HEK293 (cell line): ENCODE measurements around the gene MTFP1.

Source experiments
- CTCF ChIA-PET: fragments of 350-600 bp; formaldehyde crosslinking; extraction: SDS; loops from one replicate; lab custom pipeline; 2021; ENCODE audit warnings: antibody characterized with exemption; lab: Yijun Ruan, JAX
- POLR2A ChIA-PET: fragments of 300-600 bp; formaldehyde crosslinking; extraction: SDS; loops from one replicate; lab custom pipeline; 2020; ENCODE audit warnings: antibody characterized with exemption, inconsistent platforms; lab: Yijun Ruan, JAX
- H3K27ac ChIP-seq: fragments of 200-500 bp; sonication (Bioruptor generic); 2 replicates; pipeline ENCODE4 v1.5.1; 2014; ENCODE audit warnings: low read depth, low read length, control low read depth, inconsistent platforms; ENCODE audit errors: extremely low read depth
- H3K36me3 ChIP-seq, 2 experiments: fragments of 200-500 bp in 1 of 2; sonication (Bioruptor generic) in 1 of 2; 1 replicate in 1 of 2; 2 replicates in 1 of 2; pipeline ENCODE4 v1.5.1; 2014 to 2017; ENCODE audit warnings: inconsistent platforms in 2 of 2, low read length in 2 of 2; ENCODE audit not compliant: control insufficient read depth in 2 of 2, insufficient read depth in 1 of 2
- H3K4me1 ChIP-seq: fragments of 200-500 bp; sonication (Bioruptor generic); 2 replicates; pipeline ENCODE4 v1.5.1; 2014; ENCODE audit warnings: mild to moderate bottlenecking, low read length, inconsistent platforms; ENCODE audit not compliant: control insufficient read depth, insufficient read depth
- H3K4me3 ChIP-seq: 2 replicates; pipeline ENCODE4 v1.5.1; 2011; ENCODE audit warnings: low read depth, mild to moderate bottlenecking, control low read depth, low read length, moderate library complexity
- H3K9me3 ChIP-seq: fragments of 200-500 bp; sonication (Bioruptor generic); 2 replicates; pipeline ENCODE4 v1.5.1; 2014; ENCODE audit warnings: low read depth, low read length, inconsistent platforms; ENCODE audit not compliant: control insufficient read depth, insufficient read depth
- HOXC10 ChIP-seq: sonication (generic); formaldehyde crosslinking; IDR thresholded peaks from 2 replicates; pipeline ENCODE4 v1.8.1; 2023; ENCODE audit warnings: mild to moderate bottlenecking, missing genetic modification reagents
- IKZF3 ChIP-seq: fragments of 450-650 bp; IDR thresholded peaks from 2 replicates; pipeline ENCODE4 v1.5.0; 2018; ENCODE audit warnings: missing biosample characterization, mild to moderate bottlenecking, missing genetic modification characterization, moderate library complexity
- RBAK ChIP-seq: fragments of 450-650 bp; formaldehyde crosslinking; IDR thresholded peaks from 2 replicates; pipeline ENCODE4 v1.5.1; 2016; ENCODE audit warnings: missing biosample characterization, missing genetic modification characterization
- REPIN1 ChIP-seq: fragments of 450-650 bp; formaldehyde crosslinking; IDR thresholded peaks from 2 replicates; pipeline ENCODE4 v1.5.1; 2017; ENCODE audit warnings: missing biosample characterization, missing genetic modification characterization, low read depth
- SP7 ChIP-seq: fragments of 450-650 bp; formaldehyde crosslinking; IDR thresholded peaks from 2 replicates; pipeline ENCODE4 v1.5.1; 2016; ENCODE audit warnings: missing biosample characterization, missing genetic modification characterization
- ZFP69B ChIP-seq: fragments of 450-650 bp; formaldehyde crosslinking; IDR thresholded peaks from 2 replicates; pipeline ENCODE4 v1.5.1; 2016; ENCODE audit warnings: missing biosample characterization, missing genetic modification characterization
- ZNF214 ChIP-seq: fragments of 450-650 bp; formaldehyde crosslinking; IDR thresholded peaks from 2 replicates; pipeline ENCODE4 v1.5.1; 2017; ENCODE audit warnings: missing biosample characterization, mild to moderate bottlenecking, missing genetic modification characterization, borderline replicate concordance
- ZNF350 ChIP-seq: fragments of 450-650 bp; formaldehyde crosslinking; IDR thresholded peaks from 2 replicates; pipeline ENCODE4 v1.5.0; 2017; ENCODE audit warnings: missing biosample characterization, mild to moderate bottlenecking, missing genetic modification characterization
- ZNF391 ChIP-seq: fragments of 450-650 bp; formaldehyde crosslinking; IDR thresholded peaks from 2 replicates; pipeline ENCODE4 v1.5.1; 2016; ENCODE audit warnings: low read depth, missing biosample characterization, missing genetic modification characterization, borderline replicate concordance
- ZNF404 ChIP-seq: fragments of 450-650 bp; formaldehyde crosslinking; IDR thresholded peaks from 2 replicates; pipeline ENCODE4 v1.5.1; 2017; ENCODE audit warnings: missing biosample characterization, missing genetic modification characterization
- ZNF600 ChIP-seq: fragments of 450-650 bp; formaldehyde crosslinking; IDR thresholded peaks from 2 replicates; pipeline ENCODE4 v1.5.1; 2016; ENCODE audit warnings: missing biosample characterization, missing genetic modification characterization
- ZNF610 ChIP-seq: fragments of 450-650 bp; formaldehyde crosslinking; IDR thresholded peaks from 2 replicates; pipeline ENCODE4 v1.5.1; 2016; ENCODE audit warnings: missing biosample characterization, missing genetic modification characterization, borderline replicate concordance
- ZNF701 ChIP-seq: fragments of 450-650 bp; formaldehyde crosslinking; IDR thresholded peaks from 2 replicates; pipeline ENCODE4 v1.5.1; 2016; ENCODE audit warnings: missing biosample characterization, missing genetic modification characterization
- ZNF791 ChIP-seq: fragments of 450-650 bp; formaldehyde crosslinking; IDR thresholded peaks from 2 replicates; pipeline ENCODE4 v1.5.1; 2016; ENCODE audit warnings: missing biosample characterization, missing genetic modification characterization
- ZXDB ChIP-seq: fragments of 450-650 bp; formaldehyde crosslinking; IDR thresholded peaks from 2 replicates; pipeline ENCODE4 v1.5.1; 2016; ENCODE audit warnings: missing biosample characterization, missing genetic modification characterization
- TF ChIP-seq, protein P1 (sequence below): fragments of 450-650 bp; formaldehyde crosslinking; IDR thresholded peaks from 2 replicates; pipeline ENCODE4 v1.5.1; 2016; ENCODE audit warnings: missing biosample characterization, missing genetic modification characterization
- TF ChIP-seq, protein P2 (sequence below): fragments of 450-650 bp; formaldehyde crosslinking; IDR thresholded peaks from 2 replicates; pipeline ENCODE4 v1.5.1; 2016; ENCODE audit warnings: missing biosample characterization, missing genetic modification characterization, borderline replicate concordance
- TF ChIP-seq, protein P3 (sequence below): fragments of 450-650 bp; formaldehyde crosslinking; IDR thresholded peaks from 2 replicates; pipeline ENCODE4 v1.5.1; 2016; ENCODE audit warnings: missing biosample characterization, missing genetic modification characterization, low read depth
- TF ChIP-seq, protein P4 (sequence below): fragments of 450-650 bp; formaldehyde crosslinking; IDR thresholded peaks from 2 replicates; pipeline ENCODE4; 2016; ENCODE audit warnings: missing biosample characterization, missing genetic modification characterization
- TF ChIP-seq, protein P5 (sequence below): fragments of 450-650 bp; formaldehyde crosslinking; IDR thresholded peaks from 2 replicates; pipeline ENCODE4 v1.5.1; 2017; ENCODE audit warnings: missing biosample characterization, missing genetic modification characterization

MTFP1 gene

DNA sequence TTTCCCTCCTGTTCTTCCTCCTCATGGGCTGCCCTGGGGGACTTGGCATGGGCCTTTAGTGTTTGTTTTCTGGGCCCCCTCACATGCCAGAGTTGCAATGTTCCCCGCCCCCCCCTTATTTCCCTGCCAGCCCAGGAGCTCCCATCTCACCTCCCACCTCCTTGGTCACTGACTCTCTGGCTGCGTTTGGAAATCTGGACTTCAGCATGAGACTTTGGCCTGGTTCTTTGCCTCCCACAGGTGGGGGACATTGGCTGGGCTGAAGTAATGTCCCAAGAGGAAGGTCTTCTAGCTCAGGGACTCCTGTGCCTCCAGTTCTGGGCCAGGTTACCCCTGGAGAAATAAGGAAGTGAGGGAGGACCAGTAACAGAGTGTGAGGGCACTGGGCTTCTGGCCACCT, 7.0 kb downstream of the MTFP1 start:
- TF ChIP-seq ZNF404: no peak
- TF ChIP-seq ZNF791 (tag by site-specific recombination): no peak
- no peak for TF ChIP-seq ZXDB (tag by site-specific recombination)
- no peak for TF ChIP-seq IKZF3
- TF ChIP-seq ZNF600: no peak
- no peak for TF ChIP-seq ZFP69B (tag by site-specific recombination)
- TF ChIP-seq, protein P1, sequence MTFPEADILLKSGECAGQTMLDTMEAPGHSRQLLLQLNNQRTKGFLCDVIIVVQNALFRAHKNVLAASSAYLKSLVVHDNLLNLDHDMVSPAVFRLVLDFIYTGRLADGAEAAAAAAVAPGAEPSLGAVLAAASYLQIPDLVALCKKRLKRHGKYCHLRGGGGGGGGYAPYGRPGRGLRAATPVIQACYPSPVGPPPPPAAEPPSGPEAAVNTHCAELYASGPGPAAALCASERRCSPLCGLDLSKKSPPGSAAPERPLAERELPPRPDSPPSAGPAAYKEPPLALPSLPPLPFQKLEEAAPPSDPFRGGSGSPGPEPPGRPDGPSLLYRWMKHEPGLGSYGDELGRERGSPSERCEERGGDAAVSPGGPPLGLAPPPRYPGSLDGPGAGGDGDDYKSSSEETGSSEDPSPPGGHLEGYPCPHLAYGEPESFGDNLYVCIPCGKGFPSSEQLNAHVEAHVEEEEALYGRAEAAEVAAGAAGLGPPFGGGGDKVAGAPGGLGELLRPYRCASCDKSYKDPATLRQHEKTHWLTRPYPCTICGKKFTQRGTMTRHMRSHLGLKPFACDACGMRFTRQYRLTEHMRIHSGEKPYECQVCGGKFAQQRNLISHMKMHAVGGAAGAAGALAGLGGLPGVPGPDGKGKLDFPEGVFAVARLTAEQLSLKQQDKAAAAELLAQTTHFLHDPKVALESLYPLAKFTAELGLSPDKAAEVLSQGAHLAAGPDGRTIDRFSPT (tag by site-specific recombination): no peak
- no peak for TF ChIP-seq RBAK
- TF ChIP-seq, protein P2, sequence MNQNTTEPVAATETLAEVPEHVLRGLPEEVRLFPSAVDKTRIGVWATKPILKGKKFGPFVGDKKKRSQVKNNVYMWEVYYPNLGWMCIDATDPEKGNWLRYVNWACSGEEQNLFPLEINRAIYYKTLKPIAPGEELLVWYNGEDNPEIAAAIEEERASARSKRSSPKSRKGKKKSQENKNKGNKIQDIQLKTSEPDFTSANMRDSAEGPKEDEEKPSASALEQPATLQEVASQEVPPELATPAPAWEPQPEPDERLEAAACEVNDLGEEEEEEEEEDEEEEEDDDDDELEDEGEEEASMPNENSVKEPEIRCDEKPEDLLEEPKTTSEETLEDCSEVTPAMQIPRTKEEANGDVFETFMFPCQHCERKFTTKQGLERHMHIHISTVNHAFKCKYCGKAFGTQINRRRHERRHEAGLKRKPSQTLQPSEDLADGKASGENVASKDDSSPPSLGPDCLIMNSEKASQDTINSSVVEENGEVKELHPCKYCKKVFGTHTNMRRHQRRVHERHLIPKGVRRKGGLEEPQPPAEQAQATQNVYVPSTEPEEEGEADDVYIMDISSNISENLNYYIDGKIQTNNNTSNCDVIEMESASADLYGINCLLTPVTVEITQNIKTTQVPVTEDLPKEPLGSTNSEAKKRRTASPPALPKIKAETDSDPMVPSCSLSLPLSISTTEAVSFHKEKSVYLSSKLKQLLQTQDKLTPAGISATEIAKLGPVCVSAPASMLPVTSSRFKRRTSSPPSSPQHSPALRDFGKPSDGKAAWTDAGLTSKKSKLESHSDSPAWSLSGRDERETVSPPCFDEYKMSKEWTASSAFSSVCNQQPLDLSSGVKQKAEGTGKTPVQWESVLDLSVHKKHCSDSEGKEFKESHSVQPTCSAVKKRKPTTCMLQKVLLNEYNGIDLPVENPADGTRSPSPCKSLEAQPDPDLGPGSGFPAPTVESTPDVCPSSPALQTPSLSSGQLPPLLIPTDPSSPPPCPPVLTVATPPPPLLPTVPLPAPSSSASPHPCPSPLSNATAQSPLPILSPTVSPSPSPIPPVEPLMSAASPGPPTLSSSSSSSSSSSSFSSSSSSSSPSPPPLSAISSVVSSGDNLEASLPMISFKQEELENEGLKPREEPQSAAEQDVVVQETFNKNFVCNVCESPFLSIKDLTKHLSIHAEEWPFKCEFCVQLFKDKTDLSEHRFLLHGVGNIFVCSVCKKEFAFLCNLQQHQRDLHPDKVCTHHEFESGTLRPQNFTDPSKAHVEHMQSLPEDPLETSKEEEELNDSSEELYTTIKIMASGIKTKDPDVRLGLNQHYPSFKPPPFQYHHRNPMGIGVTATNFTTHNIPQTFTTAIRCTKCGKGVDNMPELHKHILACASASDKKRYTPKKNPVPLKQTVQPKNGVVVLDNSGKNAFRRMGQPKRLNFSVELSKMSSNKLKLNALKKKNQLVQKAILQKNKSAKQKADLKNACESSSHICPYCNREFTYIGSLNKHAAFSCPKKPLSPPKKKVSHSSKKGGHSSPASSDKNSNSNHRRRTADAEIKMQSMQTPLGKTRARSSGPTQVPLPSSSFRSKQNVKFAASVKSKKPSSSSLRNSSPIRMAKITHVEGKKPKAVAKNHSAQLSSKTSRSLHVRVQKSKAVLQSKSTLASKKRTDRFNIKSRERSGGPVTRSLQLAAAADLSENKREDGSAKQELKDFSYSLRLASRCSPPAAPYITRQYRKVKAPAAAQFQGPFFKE (tag by site-specific recombination): no peak
- TF ChIP-seq, protein P3, sequence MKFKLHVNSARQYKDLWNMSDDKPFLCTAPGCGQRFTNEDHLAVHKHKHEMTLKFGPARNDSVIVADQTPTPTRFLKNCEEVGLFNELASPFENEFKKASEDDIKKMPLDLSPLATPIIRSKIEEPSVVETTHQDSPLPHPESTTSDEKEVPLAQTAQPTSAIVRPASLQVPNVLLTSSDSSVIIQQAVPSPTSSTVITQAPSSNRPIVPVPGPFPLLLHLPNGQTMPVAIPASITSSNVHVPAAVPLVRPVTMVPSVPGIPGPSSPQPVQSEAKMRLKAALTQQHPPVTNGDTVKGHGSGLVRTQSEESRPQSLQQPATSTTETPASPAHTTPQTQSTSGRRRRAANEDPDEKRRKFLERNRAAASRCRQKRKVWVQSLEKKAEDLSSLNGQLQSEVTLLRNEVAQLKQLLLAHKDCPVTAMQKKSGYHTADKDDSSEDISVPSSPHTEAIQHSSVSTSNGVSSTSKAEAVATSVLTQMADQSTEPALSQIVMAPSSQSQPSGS: no peak
- TF ChIP-seq, protein P4, sequence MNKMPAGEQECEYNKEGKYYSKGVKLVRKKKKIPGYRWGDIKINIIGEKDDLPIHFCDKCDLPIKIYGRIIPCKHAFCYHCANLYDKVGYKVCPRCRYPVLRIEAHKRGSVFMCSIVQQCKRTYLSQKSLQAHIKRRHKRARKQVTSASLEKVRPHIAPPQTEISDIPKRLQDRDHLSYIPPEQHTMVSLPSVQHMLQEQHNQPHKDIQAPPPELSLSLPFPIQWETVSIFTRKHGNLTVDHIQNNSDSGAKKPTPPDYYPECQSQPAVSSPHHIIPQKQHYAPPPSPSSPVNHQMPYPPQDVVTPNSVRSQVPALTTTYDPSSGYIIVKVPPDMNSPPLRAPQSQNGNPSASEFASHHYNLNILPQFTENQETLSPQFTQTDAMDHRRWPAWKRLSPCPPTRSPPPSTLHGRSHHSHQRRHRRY (tag by site-specific recombination): no peak
- TF ChIP-seq REPIN1: no peak
- no peak for TF ChIP-seq ZNF701
- TF ChIP-seq ZNF350 (tag by site-specific recombination): no peak
- TF ChIP-seq, protein P5, sequence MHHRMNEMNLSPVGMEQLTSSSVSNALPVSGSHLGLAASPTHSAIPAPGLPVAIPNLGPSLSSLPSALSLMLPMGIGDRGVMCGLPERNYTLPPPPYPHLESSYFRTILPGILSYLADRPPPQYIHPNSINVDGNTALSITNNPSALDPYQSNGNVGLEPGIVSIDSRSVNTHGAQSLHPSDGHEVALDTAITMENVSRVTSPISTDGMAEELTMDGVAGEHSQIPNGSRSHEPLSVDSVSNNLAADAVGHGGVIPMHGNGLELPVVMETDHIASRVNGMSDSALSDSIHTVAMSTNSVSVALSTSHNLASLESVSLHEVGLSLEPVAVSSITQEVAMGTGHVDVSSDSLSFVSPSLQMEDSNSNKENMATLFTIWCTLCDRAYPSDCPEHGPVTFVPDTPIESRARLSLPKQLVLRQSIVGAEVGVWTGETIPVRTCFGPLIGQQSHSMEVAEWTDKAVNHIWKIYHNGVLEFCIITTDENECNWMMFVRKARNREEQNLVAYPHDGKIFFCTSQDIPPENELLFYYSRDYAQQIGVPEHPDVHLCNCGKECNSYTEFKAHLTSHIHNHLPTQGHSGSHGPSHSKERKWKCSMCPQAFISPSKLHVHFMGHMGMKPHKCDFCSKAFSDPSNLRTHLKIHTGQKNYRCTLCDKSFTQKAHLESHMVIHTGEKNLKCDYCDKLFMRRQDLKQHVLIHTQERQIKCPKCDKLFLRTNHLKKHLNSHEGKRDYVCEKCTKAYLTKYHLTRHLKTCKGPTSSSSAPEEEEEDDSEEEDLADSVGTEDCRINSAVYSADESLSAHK: no peak
- TF ChIP-seq ZNF391 (tag by site-specific recombination): no peak
- no peak for TF ChIP-seq HOXC10 (CRISPR knock-in tag)
- TF ChIP-seq ZNF214: no peak
- TF ChIP-seq ZNF610 (tag by site-specific recombination): no peak
- TF ChIP-seq SP7 (tag by site-specific recombination): no peak
- peaks cover 0 to 17% of the 10 kb centered on the region in 2 experiments; a peak in 1 of 3 replicates for H3K36me3 ChIP-seq
- no peaks in the 10 kb centered on the region for H3K4me1 ChIP-seq
- ChIA-PET POLR2A (interaction anchor here (0.6 kb wide), 1 partner anchor 1422 kb away, joined by 3 read pairs; no protein-coding TSS in a partner anchor), CTCF (interaction anchor here (0.7 kb wide), 1 partner anchor 827 kb away, joined by 3 read pairs; no protein-coding TSS in a partner anchor)
- H3K4me3 ChIP-seq: no peak overlapping the region
- H3K9me3 ChIP-seq: no peaks in the 10 kb centered on the region
- H3K27ac ChIP-seq: no peak overlapping the region
